ENCODE results near the gene CDH7. TPM values are rescaled to one million over a fixed set of nuclear protein-coding genes. Genes with fewer than 3 reads are reported as not detected.

Gene CDH7
- total RNA-seq, 4 donors from 2014 or later: not detected

DNA sequence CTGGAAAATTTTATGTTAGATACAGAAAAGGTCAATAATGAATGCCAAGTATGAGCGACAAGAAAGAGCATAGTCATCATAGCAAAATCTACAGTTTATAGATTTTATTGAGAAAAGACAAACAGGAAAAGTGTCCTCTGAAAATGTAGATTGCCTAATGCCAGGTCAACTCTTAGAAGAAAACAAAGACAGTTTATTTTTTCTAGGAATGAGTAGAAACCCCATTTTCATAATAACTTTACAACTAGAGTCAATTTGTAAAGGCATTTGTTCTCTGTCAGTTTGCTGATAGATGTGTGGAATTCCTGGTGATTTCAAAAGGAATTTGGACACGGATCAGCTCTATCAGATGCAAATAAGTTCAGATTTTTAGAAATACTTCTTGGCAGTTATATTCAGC is 16.6 kb downstream of the CDH7 start:
- H3K27ac ChIP-seq: no peak overlapping the region
- intact Hi-C loops (cut with DNase I): no loop called here
- TF ChIP-seq, protein P1, sequence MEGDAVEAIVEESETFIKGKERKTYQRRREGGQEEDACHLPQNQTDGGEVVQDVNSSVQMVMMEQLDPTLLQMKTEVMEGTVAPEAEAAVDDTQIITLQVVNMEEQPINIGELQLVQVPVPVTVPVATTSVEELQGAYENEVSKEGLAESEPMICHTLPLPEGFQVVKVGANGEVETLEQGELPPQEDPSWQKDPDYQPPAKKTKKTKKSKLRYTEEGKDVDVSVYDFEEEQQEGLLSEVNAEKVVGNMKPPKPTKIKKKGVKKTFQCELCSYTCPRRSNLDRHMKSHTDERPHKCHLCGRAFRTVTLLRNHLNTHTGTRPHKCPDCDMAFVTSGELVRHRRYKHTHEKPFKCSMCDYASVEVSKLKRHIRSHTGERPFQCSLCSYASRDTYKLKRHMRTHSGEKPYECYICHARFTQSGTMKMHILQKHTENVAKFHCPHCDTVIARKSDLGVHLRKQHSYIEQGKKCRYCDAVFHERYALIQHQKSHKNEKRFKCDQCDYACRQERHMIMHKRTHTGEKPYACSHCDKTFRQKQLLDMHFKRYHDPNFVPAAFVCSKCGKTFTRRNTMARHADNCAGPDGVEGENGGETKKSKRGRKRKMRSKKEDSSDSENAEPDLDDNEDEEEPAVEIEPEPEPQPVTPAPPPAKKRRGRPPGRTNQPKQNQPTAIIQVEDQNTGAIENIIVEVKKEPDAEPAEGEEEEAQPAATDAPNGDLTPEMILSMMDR (IDR thresholded peaks at IDR 0.05): no peak
- no peak for TF ChIP-seq POLR2A (IDR thresholded peaks at IDR 0.05)
- no peaks in the 10 kb centered on the region for H3K9me3 ChIP-seq
- no peaks in the 10 kb centered on the region for H3K27me3 ChIP-seq
- H3K36me3 ChIP-seq: no peaks in the 10 kb centered on the region
- no peak overlapping the region for H3K4me3 ChIP-seq
- no peaks in the 10 kb centered on the region for H3K4me1 ChIP-seq
- DNase-seq: no peak
- WGBS, 2 donors: 51 to 56% methylated on average over 2 of the region's 2 CpGs

- no peaks in the 10 kb centered on the region for H3K9me3 ChIP-seq
Measured at GRCh38 chr18:65768120-65768778, 17.4 kb downstream of the CDH7 start.

DNA sequence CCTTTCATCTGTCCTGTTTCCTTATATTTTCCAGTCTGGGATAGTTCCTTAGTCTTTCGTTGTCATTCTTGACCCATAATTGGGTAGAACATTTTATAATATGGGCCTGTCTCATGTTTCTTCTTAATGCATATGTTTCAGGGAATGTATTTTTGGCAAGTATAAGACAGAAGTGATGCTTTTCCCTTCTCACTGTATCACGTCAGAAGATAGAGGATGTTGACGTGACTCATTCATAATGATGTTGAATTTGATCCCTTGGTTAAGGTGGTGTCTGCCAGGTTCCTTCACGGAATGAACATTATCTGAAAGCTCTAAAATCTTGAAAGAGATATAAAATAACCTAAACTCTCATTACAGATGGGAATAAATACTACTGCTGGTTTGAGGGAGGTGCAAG is 18.8 kb downstream of the CDH7 start:
- no peak for TF ChIP-seq POLR2A (IDR thresholded peaks at IDR 0.05)
- TF ChIP-seq, protein P1 (IDR thresholded peaks at IDR 0.05): no peak
- 65 to 76% methylated on average over 4 of the region's 4 CpGs for WGBS, 2 donors
- intact Hi-C loops (cut with DNase I): no loop called here

More at GRCh38 chr18:65768120-65768778, 17.4 kb downstream of the CDH7 start:
- WGBS, 2 donors: 85 to 86% methylated on average over 15 of the region's 15 CpGs
- H3K27ac ChIP-seq: no peak overlapping the region
- TF ChIP-seq, protein P1 (IDR thresholded peaks at IDR 0.05): no peak
- TF ChIP-seq POLR2A (IDR thresholded peaks at IDR 0.05): no peak
- no peak overlapping the region for H3K4me3 ChIP-seq
- H3K4me1 ChIP-seq: no peaks in the 10 kb centered on the region
- no peaks in the 10 kb centered on the region for H3K36me3 ChIP-seq
- DNase-seq: no peak
- H3K27me3 ChIP-seq: no peaks in the 10 kb centered on the region
- intact Hi-C loops (cut with DNase I): no loop called here

GRCh38 chr18:65786474-65786873 is 35.7 kb downstream of the CDH7 start:
- Histone ChIP-seq H3K9me3 (no peaks in the 10 kb centered on the region), H3K4me1 (no peaks in the 10 kb centered on the region), H3K4me3 (no peak overlapping the region), H3K27ac (no peak overlapping the region), H3K36me3 (no peaks in the 10 kb centered on the region), H3K27me3 (no peaks in the 10 kb centered on the region)
- TF ChIP-seq, protein P1 (IDR thresholded peaks at IDR 0.05): no peak
- TF ChIP-seq POLR2A (IDR thresholded peaks at IDR 0.05): no peak
- intact Hi-C loops (cut with DNase I): no loop called here
- no peak for DNase-seq
- 67 to 69% methylated on average over 2 of the region's 2 CpGs for WGBS, 2 donors

More for the DNA sequence above, 18.8 kb downstream of the CDH7 start:
- no peak for DNase-seq
- no peaks in the 10 kb centered on the region for H3K36me3 ChIP-seq
- no peak overlapping the region for H3K4me3 ChIP-seq
- H3K27me3 ChIP-seq: no peaks in the 10 kb centered on the region
- H3K4me1 ChIP-seq: no peaks in the 10 kb centered on the region
- H3K27ac ChIP-seq: no peak overlapping the region
- H3K9me3 ChIP-seq: no peaks in the 10 kb centered on the region

- no peak overlapping the region for H3K27ac ChIP-seq
- H3K9me3 ChIP-seq: no peaks in the 10 kb centered on the region
- no peak for DNase-seq
- no peaks in the 10 kb centered on the region for H3K27me3 ChIP-seq
- no peak overlapping the region for H3K4me3 ChIP-seq
- H3K36me3 ChIP-seq: no peaks in the 10 kb centered on the region
- intact Hi-C loops (cut with DNase I): no loop called here
- no peak for TF ChIP-seq POLR2A (IDR thresholded peaks at IDR 0.05)
- TF ChIP-seq, protein P1 (IDR thresholded peaks at IDR 0.05): no peak
- no peaks in the 10 kb centered on the region for H3K4me1 ChIP-seq
- WGBS, 2 donors: 44 to 54% methylated on average over 4 of the region's 4 CpGs
Measured at GRCh38 chr18:65788373-65788772, 37.6 kb downstream of the CDH7 start.

Measured in esophagus squamous epithelium (tissue), 5 donors.